Measurements from ENCODE around the gene NDFIP1.

GRCh38 chr5:142117579-142118151, 9.1 kb downstream of the NDFIP1 start:
- TF ChIP-seq POLR2A (IDR thresholded peaks at IDR 0.05; ENCODE audit: low read length) (no peak), GATA1 (IDR thresholded peaks at IDR 0.05; ENCODE audit: low read depth, low read length) (no peak)
